ENCODE results near the gene TRIO. TPM values are rescaled to one million over a fixed set of nuclear protein-coding genes. Genes with fewer than 3 reads are reported as not detected.

The TRIO gene
- polyA plus RNA-seq, 1 donor (not counting 4 experiments of a cell fraction or from before 2014, with no cell fraction given): 57.2 TPM

GRCh38 chr5:14504816-14505215, 361.7 kb downstream of the TRIO start:
- no peaks in the 10 kb centered on the region for H3K4me1 ChIP-seq (ENCODE audit: control insufficient read depth, extremely low read depth, insufficient read depth, low read length)
- H2AFZ ChIP-seq (ENCODE audit: control insufficient read depth, low read length): no peak overlapping the region
- no peaks in the 10 kb centered on the region for H3K9me1 ChIP-seq (ENCODE audit: control insufficient read depth, extremely low read depth, insufficient read depth, low read length)
- H4K20me1 ChIP-seq (ENCODE audit: control insufficient read depth, extremely low read depth, insufficient read depth, low read length): no peaks in the 10 kb centered on the region
- H3K27me3 ChIP-seq (ENCODE audit: control insufficient read depth, extremely low read depth, insufficient read depth, low read length): no peaks in the 10 kb centered on the region
- FAIRE-seq: no peak
- no peak overlapping the region for H3K27ac ChIP-seq (ENCODE audit: control insufficient read depth, insufficient read depth, low read length)
- H3K9ac ChIP-seq (ENCODE audit: control insufficient read depth, extremely low read depth, insufficient read depth, low read length): no peak overlapping the region
- no peak for DNase-seq (ENCODE audit: low read depth, low spot score)
- dilution Hi-C loops (cut with MboI; ENCODE audit: extremely low pct_ligation_motif_present, low sequenced_read_pairs): no loop called here
- no peak overlapping the region for H3K4me2 ChIP-seq (ENCODE audit: control insufficient read depth, extremely low read depth, insufficient read depth, low read depth, low read length)
- H3K4me3 ChIP-seq (ENCODE audit: control insufficient read depth in 2 of 3, extremely low read depth in 1 of 3, insufficient read depth in 2 of 3, low read depth in 1 of 3, low read length in 3 of 3): no peak overlapping the region
- peaks cover 42 to 51% of the 10 kb centered on the region in 2 experiments for H3K36me3 ChIP-seq (ENCODE audit: control insufficient read depth in 2 of 2, extremely low read depth in 1 of 2, insufficient read depth in 2 of 2, low read length in 2 of 2)
- TF ChIP-seq CTCF (optimal IDR thresholded peaks at IDR 0.05 in 1 of 3, IDR thresholded peaks at IDR 0.05 in 1 of 3, conservative IDR thresholded peaks at IDR 0.05 in 1 of 3; ENCODE audit: extremely low read depth in 1 of 3, insufficient read depth in 2 of 3, low read length in 3 of 3) (no peak), EZH2 (IDR thresholded peaks at IDR 0.05; ENCODE audit: low read length) (no peak)
- no peaks in the 10 kb centered on the region for H3K9me3 ChIP-seq (ENCODE audit: control insufficient read depth, low read depth, low read length)
- no peaks in the 10 kb centered on the region for H3K79me2 ChIP-seq (ENCODE audit: control insufficient read depth, insufficient read depth, low read length)

GRCh38 chr5:14505310-14506139, 362.4 kb downstream of the TRIO start:
- no peaks in the 10 kb centered on the region for H3K9me3 ChIP-seq (ENCODE audit: control insufficient read depth, low read depth, low read length)
- dilution Hi-C loops (cut with MboI; ENCODE audit: extremely low pct_ligation_motif_present, low sequenced_read_pairs): no loop called here
- DNase-seq (ENCODE audit: low read depth, low spot score): no peak

More at GRCh38 chr5:14505310-14506139, 362.4 kb downstream of the TRIO start:
- Histone ChIP-seq H3K4me1 (ENCODE audit: control insufficient read depth, extremely low read depth, insufficient read depth, low read length) (no peaks in the 10 kb centered on the region), H3K4me2 (ENCODE audit: control insufficient read depth, extremely low read depth, insufficient read depth, low read depth, low read length) (no peak overlapping the region), H3K9ac (ENCODE audit: control insufficient read depth, extremely low read depth, insufficient read depth, low read length) (no peak overlapping the region), H4K20me1 (ENCODE audit: control insufficient read depth, extremely low read depth, insufficient read depth, low read length) (no peaks in the 10 kb centered on the region), H3K27ac (ENCODE audit: control insufficient read depth, insufficient read depth, low read length) (no peak overlapping the region), H3K27me3 (ENCODE audit: control insufficient read depth, extremely low read depth, insufficient read depth, low read length) (no peaks in the 10 kb centered on the region), H3K4me3 (ENCODE audit: control insufficient read depth in 2 of 3, extremely low read depth in 1 of 3, insufficient read depth in 2 of 3, low read depth in 1 of 3, low read length in 3 of 3) (no peak overlapping the region), H3K79me2 (ENCODE audit: control insufficient read depth, insufficient read depth, low read length) (no peaks in the 10 kb centered on the region), H3K36me3 (ENCODE audit: control insufficient read depth in 2 of 2, extremely low read depth in 1 of 2, insufficient read depth in 2 of 2, low read length in 2 of 2) (peaks cover 42 to 51% of the 10 kb centered on the region in 2 experiments), H2AFZ (ENCODE audit: control insufficient read depth, low read length) (no peak overlapping the region), H3K9me1 (ENCODE audit: control insufficient read depth, extremely low read depth, insufficient read depth, low read length) (no peaks in the 10 kb centered on the region)
- FAIRE-seq: no peak
- TF ChIP-seq EZH2 (IDR thresholded peaks at IDR 0.05; ENCODE audit: low read length): no peak
- no peak for TF ChIP-seq CTCF (optimal IDR thresholded peaks at IDR 0.05 in 1 of 3, IDR thresholded peaks at IDR 0.05 in 1 of 3, conservative IDR thresholded peaks at IDR 0.05 in 1 of 3; ENCODE audit: extremely low read depth in 1 of 3, insufficient read depth in 2 of 3, low read length in 3 of 3)

Measured in keratinocyte (primary cell).